NCI-H460 (cell line): ENCODE measurements around the gene C3orf52. TPM values are rescaled to one million over a fixed set of nuclear protein-coding genes. Genes with fewer than 3 reads are reported as not detected.
"Not testable (repeated sequence)": the region's sequence is repeated elsewhere in the genome, so short reads cannot be mapped to it uniquely, and the experiment has no call there.

Experiments
- DNase-seq: peaks from one replicate; pipeline ENCODE4 v3.0.0-alpha.2; 2016; ENCODE audit warnings: low read depth; ENCODE audit errors: extremely low read depth
- polyA plus RNA-seq: library from polyadenylated mRNA; depleted of rRNA; stranded (reverse); fragments of >200 nt; gene quantifications from 2 replicates; pipeline ENCODE4 v1.2.3, GENCODE V29; 2014; cell fraction: nucleus; rRNA removed
- total RNA-seq: library from RNA; depleted of rRNA; stranded (reverse); fragments of >200 nt; shearing (Covaris generic); gene quantifications from 2 replicates; pipeline ENCODE4 v1.2.3, GENCODE V29; 2014; rRNA removed

The C3orf52 gene, protein sequence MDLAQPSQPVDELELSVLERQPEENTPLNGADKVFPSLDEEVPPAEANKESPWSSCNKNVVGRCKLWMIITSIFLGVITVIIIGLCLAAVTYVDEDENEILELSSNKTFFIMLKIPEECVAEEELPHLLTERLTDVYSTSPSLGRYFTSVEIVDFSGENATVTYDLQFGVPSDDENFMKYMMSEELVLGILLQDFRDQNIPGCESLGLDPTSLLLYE
- 2.7 and 2.9 TPM in 2 replicates for total RNA-seq
- 5.8 and 7.5 TPM in 2 replicates for polyA plus RNA-seq

GRCh38 chr3:112086076-112086854 lies at the start of gene C3orf52:
TSS of gene C3orf52 (plus strand) at chr3:112086389. CDS start at chr3:112086408, 19 bp downstream.
- peak; percentile 60 for DNase-seq

GRCh38 chr3:112037194-112037593 lies 49.0 kb upstream of the C3orf52 start:
- not testable (repeated sequence) for DNase-seq

DNA sequence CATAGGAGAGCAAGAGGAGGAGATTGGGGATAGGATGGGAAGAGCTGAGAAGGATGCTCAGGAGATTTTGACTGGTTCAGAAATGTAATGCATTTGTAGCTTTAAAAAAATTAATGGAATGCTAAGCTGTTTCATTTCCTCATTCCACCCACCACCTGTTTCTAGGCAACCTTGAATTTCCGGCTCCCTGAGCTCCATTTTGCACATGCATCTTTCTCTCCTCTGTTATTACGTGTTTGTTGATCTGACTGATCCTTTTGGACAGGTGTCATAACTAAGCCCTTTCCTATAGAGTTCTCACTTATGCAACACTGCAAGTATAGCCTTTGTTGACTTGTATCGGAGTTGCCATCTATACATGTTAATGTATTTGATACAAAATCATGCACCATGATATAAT lies 47.3 kb upstream of the C3orf52 start:
- DNase-seq, result no peak

DNA sequence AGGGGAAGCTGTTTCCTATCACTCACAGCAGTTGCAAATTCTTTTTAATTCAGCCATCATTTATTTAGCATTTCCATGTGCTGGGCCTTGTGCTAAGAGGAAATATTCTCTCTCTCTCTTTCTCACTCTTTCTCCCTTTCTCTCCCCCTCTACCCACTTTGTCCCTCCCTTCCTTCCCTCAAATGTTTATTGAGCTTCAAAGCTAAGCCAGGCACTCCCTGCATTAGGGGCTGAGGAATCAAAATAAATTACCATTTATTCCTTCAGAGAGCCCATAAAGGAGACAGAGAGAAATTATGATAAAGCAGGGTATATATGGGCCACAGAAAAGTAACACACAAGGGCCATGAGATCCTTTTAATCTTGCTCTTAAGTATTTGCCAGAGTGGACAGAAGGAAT lies 44.9 kb upstream of the C3orf52 start:
- no peak for DNase-seq

GRCh38 chr3:112042842-112043280 lies 43.3 kb upstream of the C3orf52 start:
- no peak for DNase-seq

- DNase-seq, result peak; percentile 70
Measured at GRCh38 chr3:112043621-112044201, 42.5 kb upstream of the C3orf52 start.

- DNase-seq, result no peak
Measured at GRCh38 chr3:112046599-112046998, 39.6 kb upstream of the C3orf52 start.

DNA sequence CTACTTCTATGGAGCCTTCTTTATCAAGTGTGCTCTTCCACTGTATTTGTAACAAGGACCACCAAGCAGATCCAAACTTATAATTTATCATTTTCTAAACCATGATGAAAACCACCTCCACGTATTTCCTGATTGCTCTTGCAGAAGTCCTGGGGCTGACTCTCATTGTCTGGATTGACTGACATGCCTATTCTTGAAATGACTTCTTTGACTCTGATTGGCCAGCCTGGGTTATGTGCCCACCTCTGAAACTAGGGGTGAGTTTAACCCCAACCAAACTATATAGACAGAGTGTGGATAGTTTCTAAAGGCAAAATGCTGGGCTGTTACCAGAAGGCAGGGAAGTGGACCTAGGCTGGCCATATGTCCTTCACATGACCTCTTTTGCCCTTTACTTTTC lies 38.9 kb upstream of the C3orf52 start:
- DNase-seq, result no peak

DNA sequence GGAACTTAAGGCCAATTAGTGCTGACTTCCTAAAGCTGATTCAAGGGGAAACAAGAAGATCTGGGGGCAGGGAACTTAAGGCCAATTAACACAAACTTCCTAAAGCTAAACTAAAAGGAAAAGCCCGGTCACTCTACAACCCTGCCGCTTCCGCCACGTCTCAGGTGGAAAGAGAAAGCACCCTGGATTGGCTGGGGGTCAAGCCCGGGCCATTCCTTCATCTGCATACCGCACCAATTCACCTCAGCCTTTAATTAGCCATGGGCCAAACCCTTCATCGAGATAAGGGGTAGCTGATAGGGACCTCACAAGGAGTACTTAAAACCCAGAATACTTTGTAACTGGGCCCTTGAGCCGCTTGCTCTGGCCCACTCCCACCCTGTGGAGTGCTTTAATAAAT lies 37.3 kb upstream of the C3orf52 start:
- DNase-seq, result no peak

DNA sequence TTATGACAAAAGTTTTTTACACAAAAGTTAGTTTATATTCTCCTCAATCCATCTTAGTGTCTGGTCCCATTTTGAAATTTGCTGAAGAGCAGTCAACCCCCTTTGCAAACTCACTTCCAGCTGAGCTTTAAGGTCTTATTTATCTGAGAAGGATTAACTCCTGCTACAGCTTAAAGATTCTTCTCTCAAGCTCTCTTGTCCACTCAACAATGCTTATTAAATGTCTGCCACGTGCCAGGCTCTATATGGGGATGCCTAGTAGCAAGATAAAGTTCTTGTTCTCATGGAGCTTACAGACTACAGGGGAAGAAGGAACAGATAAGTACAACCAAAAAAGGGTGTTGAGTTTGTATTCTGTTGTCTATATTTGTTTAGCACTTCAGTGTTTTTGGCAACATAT lies 33.0 kb upstream of the C3orf52 start:
- no peak for DNase-seq

DNA sequence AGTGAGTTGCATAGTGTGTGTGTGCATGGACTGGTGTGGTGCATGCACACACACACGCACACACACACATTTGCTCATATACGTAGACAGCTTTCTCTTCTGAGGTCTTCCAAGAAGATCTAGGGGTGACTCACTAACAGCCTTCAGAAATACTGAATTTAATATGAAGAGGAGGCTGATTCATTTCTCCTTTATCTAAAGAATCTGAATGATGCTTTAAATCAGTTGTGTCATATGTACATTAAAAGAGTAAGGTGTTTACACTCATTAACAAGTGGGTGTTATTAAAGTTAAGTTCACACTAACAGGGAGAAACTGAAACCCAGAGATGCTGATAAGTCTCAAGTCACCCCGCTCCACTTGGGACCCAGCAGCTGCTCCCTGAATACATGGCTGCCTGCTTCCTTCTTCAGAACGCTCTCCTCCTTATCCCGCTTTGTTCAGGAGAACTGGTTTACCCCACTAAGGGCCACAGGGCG lies 29.7 kb upstream of the C3orf52 start:
- DNase-seq, result no peak

DNA sequence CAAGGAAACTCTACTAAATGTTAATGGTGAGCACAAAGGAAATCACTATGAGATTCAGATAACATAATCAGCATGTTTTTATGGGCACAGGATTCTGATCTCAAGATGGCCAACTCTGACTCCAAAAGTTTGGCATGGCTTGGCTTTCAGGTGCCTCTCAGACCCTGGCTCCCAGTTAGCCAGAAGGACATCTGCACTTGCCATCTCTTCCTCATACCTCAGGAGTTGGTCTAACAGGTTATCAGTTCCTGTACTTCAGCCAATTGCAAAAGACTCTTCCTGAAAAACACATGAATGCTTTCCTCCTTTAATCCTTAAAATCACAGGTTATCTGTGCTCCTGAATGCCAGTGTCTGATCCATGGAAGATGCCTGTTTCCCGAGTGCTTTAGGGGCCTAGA lies 26.7 kb upstream of the C3orf52 start:
- DNase-seq, result no peak

GRCh38 chr3:112061152-112061551 lies 25.0 kb upstream of the C3orf52 start:
- no peak for DNase-seq

GRCh38 chr3:112072387-112073060 lies 13.7 kb upstream of the C3orf52 start:
- DNase-seq, result not testable (repeated sequence)

GRCh38 chr3:112074006-112074405 lies 12.2 kb upstream of the C3orf52 start:
- DNase-seq, result no peak

GRCh38 chr3:112074616-112075497 lies 11.3 kb upstream of the C3orf52 start:
- peak; percentile 17 for DNase-seq

- DNase-seq, result no peak
Measured at GRCh38 chr3:112078125-112079083, 7.8 kb upstream of the C3orf52 start.

GRCh38 chr3:112083239-112083638 lies 3.0 kb upstream of the C3orf52 start:
- DNase-seq, result no peak
